OCI-LY3 (cell line): Measurements from ENCODE around the gene PFDN1.

Experiments
- H2AFZ ChIP-seq: fragments of 200-600, 300-600 bp; shearing (Covaris generic); 2 replicates; pipeline ENCODE4 v1.6.0; 2014; ENCODE audit warnings: antibody characterized with exemption, low read depth, low read length
- H3K27ac ChIP-seq: fragments of 200-600, 300-600 bp; sonication (generic); 2 replicates; pipeline ENCODE4 v1.5.1; 2014; ENCODE audit warnings: mild to moderate bottlenecking, low read length, moderate library complexity, mixed read lengths
- H3K27me3 ChIP-seq: fragments of 200-600, 300-600 bp; sonication (generic); 2 replicates; pipeline ENCODE4 v1.6.1; 2014; ENCODE audit warnings: low read depth, low read length, mixed read lengths
- H3K36me3 ChIP-seq: fragments of 200-600, 300-600 bp; sonication (generic); replicated peaks from 2 replicates; pipeline ENCODE3; 2014; ENCODE audit warnings: low read depth, low read length, mixed read lengths
- H3K4me1 ChIP-seq: fragments of 300-600, 200-600 bp; sonication (generic); 2 replicates; pipeline ENCODE4 v1.6.1; 2014; ENCODE audit warnings: low read length, mixed read lengths
- H3K4me2 ChIP-seq: fragments of 200-600, 300-600 bp; sonication (generic); 2 replicates; pipeline ENCODE4 v1.6.1; 2014; ENCODE audit warnings: low read length, mixed read lengths
- H3K4me3 ChIP-seq: fragments of 300-600, 200-600 bp; sonication (generic); 2 replicates; pipeline ENCODE4 v1.5.1; 2014; ENCODE audit warnings: antibody characterized with exemption, mild to moderate bottlenecking, low read length, moderate library complexity
- H3K79me2 ChIP-seq: fragments of 300-600, 200-600 bp; shearing (Covaris generic); 2 replicates; pipeline ENCODE4 v1.6.1; 2014; ENCODE audit warnings: mild to moderate bottlenecking, low read length, mixed read lengths
- H3K9ac ChIP-seq: fragments of 300-600, 200-600 bp; shearing (Covaris generic); 2 replicates; pipeline ENCODE4 v1.6.0; 2014; ENCODE audit warnings: mild to moderate bottlenecking, low read length, moderate library complexity
- H3K9me3 ChIP-seq: fragments of 200-600, 300-600 bp; shearing (Covaris generic); 2 replicates; pipeline ENCODE4 v1.6.1; 2014; ENCODE audit warnings: low read length, mixed read lengths; ENCODE audit not compliant: insufficient read depth
- H4K20me1 ChIP-seq: fragments of 200-600, 300-600 bp; sonication (generic); 2 replicates; pipeline ENCODE4 v1.6.1; 2016; ENCODE audit warnings: low read length, mixed read lengths; ENCODE audit not compliant: insufficient read depth
- EZH2phosphoT487 ChIP-seq: fragments of 200-600 bp; shearing (Covaris generic); IDR thresholded peaks from 2 replicates; pipeline ENCODE4 v1.6.1; 2018; ENCODE audit warnings: antibody characterized with exemption, mixed run types, low read depth
- TF ChIP-seq, protein P1 (sequence below): fragments of 200-600, 300-600 bp; sonication (generic); IDR thresholded peaks from 2 replicates; pipeline ENCODE4 v1.5.1; 2014; ENCODE audit warnings: antibody characterized with exemption, low read length, low read depth

PFDN1 gene, protein sequence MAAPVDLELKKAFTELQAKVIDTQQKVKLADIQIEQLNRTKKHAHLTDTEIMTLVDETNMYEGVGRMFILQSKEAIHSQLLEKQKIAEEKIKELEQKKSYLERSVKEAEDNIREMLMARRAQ

DNA sequence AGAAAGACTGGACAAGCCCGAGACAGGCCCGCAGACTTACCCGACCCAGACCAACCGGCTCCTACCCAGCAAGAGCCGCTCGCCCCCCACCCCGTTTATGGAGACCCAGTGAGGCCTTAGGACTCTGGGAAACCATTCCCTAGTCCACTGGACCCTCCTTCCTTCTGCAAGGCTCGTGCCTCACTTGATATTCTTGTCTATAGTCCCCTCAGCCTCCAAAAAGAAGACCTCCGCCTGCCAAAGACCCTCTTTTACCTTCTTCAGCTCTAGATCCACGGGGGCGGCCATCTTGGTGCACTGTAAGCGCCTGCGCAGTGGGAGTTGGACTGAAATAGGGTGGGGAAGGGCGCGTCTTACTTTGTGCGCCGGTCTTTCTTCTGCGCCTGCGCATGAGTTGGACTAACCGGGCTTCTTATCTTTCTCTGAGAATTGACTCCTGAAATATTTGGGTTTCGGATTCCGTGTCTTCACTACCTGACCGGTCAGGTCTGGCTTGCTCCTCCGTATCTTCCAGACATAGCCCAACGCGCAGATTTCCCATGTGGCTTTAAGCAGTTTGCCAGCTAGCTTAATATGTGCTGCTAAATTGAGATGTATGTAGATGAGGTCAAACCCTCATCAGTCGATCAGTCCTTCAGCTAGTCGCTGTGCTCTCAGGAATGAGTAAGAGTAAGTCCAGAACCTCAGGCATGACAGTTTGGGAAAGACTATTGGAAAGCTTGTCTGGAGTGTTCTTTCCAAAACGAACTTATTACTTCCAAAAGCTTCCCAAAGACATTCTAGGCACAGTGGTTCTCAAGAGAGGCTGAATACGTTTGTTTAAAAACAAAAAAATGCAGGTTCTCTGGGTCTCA is at the start of gene PFDN1:
TSS of gene PFDN1 (minus strand) at position 316 of the 854 bp plus-strand sequence. CDS start at position 288, 28 bp downstream.
- Histone ChIP-seq H3K4me2 (peak within 1 kb of the TSS; percentile 92), H3K27me3 (no peaks in the 10 kb centered on the region), H3K79me2 (peaks cover 23% of the 10 kb centered on the region), H4K20me1 (no peaks in the 10 kb centered on the region), H3K9me3 (no peaks in the 10 kb centered on the region), H3K4me1 (peaks cover 10% of the 10 kb centered on the region), H3K9ac (peak within 1 kb of the TSS; percentile 93), H3K36me3 (no peaks in the 10 kb centered on the region), H3K27ac (no peak within 1 kb of the TSS), H2AFZ (peak within 1 kb of the TSS; percentile 96), H3K4me3 (peak within 1 kb of the TSS; percentile 99)
- TF ChIP-seq EZH2phosphoT487: no peak
- TF ChIP-seq, protein P1, sequence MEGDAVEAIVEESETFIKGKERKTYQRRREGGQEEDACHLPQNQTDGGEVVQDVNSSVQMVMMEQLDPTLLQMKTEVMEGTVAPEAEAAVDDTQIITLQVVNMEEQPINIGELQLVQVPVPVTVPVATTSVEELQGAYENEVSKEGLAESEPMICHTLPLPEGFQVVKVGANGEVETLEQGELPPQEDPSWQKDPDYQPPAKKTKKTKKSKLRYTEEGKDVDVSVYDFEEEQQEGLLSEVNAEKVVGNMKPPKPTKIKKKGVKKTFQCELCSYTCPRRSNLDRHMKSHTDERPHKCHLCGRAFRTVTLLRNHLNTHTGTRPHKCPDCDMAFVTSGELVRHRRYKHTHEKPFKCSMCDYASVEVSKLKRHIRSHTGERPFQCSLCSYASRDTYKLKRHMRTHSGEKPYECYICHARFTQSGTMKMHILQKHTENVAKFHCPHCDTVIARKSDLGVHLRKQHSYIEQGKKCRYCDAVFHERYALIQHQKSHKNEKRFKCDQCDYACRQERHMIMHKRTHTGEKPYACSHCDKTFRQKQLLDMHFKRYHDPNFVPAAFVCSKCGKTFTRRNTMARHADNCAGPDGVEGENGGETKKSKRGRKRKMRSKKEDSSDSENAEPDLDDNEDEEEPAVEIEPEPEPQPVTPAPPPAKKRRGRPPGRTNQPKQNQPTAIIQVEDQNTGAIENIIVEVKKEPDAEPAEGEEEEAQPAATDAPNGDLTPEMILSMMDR: no peak

DNA sequence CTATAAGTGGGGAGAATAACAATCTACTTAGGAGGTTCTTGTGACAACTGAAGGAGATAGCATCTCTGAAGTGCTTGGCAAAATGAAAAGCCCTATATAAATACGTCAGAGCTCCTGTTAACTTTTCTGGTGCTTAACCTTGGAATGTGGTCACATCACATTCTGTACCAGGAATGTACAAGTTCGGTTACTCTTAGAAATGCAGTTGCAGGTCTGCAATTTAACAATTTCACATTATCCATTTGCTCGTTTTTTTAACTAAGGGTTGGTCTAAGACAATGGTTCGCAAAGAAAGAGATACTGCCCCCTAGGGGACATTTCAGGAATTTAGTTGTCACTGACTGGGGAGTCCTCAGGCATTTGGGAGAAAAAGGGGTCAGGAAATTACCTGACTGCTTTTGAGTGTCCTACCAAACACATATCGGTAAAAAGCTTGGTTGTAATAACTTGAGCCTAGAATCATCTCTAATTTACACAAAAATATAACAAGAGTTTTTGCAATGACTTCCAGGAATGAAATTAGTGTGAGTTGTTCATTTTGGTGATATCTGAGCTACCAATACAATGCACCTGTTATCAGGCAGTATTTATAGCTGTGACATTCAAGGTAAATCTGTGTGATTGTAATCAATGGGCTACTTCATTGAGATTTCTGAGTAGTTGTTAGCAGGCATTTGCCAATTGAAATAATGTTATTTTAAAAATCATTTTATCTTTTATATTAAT is 48.9 kb upstream of the PFDN1 start:
- no peaks in the 10 kb centered on the region for H3K9me3 ChIP-seq
- peaks cover 3% of the 10 kb centered on the region; the same call in 1 of the 2 replicates for H3K27me3 ChIP-seq
- H2AFZ ChIP-seq: no peak overlapping the region
- H3K4me1 ChIP-seq: peaks cover 18% of the 10 kb centered on the region
- H3K4me3 ChIP-seq: peak overlapping the region; percentile 54
- H3K27ac ChIP-seq: no peak overlapping the region
- H3K9ac ChIP-seq: no peak overlapping the region
- H4K20me1 ChIP-seq: no peaks in the 10 kb centered on the region
- TF ChIP-seq, protein P1: peak; percentile 72
- TF ChIP-seq EZH2phosphoT487: no peak
- H3K79me2 ChIP-seq: no peaks in the 10 kb centered on the region
- H3K4me2 ChIP-seq: peak overlapping the region; percentile 63
- H3K36me3 ChIP-seq: no peaks in the 10 kb centered on the region

DNA sequence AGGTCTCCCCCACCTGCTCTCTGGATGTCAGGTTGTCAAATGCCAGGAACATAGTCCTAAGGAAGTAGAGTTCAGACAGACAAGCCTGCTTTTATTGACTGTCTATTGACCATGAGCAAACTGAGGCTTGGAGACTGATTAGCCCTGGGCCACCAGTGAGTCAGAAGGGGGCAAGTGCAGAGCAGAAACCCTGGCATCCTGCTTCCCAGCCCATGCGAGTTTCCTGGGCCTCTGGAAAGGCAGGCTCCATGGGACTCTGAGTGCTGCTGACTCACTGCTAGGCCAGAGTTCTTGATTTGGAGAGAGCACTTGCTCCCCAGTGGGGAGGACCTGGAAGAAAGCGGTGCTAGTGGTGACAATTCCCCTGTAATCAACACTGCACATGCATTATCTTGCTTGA is 46.3 kb upstream of the PFDN1 start:
- H2AFZ ChIP-seq: no peak overlapping the region

More for the DNA sequence above, 46.3 kb upstream of the PFDN1 start:
- H3K79me2 ChIP-seq: no peaks in the 10 kb centered on the region
- no peak overlapping the region for H3K9ac ChIP-seq
- H3K36me3 ChIP-seq: no peaks in the 10 kb centered on the region
- H3K27me3 ChIP-seq: peaks cover 8% of the 10 kb centered on the region; the same call in 1 of the 2 replicates
- no peaks in the 10 kb centered on the region for H4K20me1 ChIP-seq
- H3K4me3 ChIP-seq: no peak overlapping the region
- peaks cover 17% of the 10 kb centered on the region for H3K4me1 ChIP-seq
- TF ChIP-seq, protein P1: no peak
- no peak overlapping the region for H3K4me2 ChIP-seq
- H3K9me3 ChIP-seq: no peaks in the 10 kb centered on the region
- no peak overlapping the region for H3K27ac ChIP-seq
